Measurements from ENCODE around the gene FOXD2.

GRCh38 chr1:47393141-47393540 lies 44.7 kb upstream of the FOXD2 start:
- TF ChIP-seq CTCF (IDR thresholded peaks at IDR 0.05) (no peak), POLR2A (IDR thresholded peaks at IDR 0.05) (no peak)
